ENCODE measurements around the gene TBX18. TPM values are rescaled to one million over a fixed set of nuclear protein-coding genes. Genes with fewer than 3 reads are reported as not detected.

TBX18 gene
- total and polyA plus RNA-seq, 9 of the 15 experiments (the other 6 are each of a cell fraction or from before 2014, with no cell fraction given), result 4.0 to 36.1 (median 20.7) TPM

DNA sequence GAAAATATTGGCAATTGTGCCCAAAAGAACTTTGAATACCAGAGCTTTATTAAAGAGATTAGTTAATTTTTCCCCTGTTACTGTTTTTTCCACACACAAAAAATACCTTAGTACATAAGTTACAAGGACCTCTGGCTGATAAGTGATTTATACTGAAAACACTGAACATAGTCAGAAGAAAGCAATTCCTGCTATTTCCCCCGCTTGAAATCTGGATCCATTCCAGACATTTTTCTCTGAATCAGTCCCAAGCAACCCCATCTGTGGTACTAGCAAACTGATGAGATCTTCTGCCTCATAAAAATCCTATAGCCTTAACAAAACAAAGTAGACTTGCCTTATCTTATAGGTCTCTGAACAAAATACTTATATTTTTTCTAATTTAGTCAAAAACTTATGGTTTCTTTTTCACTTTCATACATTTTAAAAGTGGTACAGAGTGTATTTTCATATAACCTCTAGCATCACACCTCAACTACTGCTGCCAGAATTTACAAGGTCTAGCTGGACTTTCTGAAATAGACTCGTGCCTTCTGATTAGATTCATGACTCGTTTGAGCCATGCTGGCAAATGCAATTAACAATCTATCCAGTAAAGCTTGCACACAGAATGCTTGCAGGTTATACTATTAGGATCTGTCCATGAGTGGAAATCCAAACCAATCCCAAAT is 111.9 kb downstream of the TBX18 start:
- H3K4me2 ChIP-seq (ENCODE audit: insufficient read depth, low read length), result no peak overlapping the region
- H3K9me1 ChIP-seq (ENCODE audit: control insufficient read depth, insufficient read depth, low read length), result no peaks in the 10 kb centered on the region
- no peaks in the 10 kb centered on the region for H3K36me3 ChIP-seq (ENCODE audit: control insufficient read depth, insufficient read depth, low read length)
- FAIRE-seq (no peak), ATAC-seq (no peak), DNase-seq (ENCODE audit: extremely low read depth in 1 of 4, low spot score in 3 of 4) (no peak)
- no peaks in the 10 kb centered on the region for H4K20me1 ChIP-seq (replicated peaks; ENCODE audit: control insufficient read depth, insufficient read depth, low read length)
- in situ Hi-C loops (cut with MboI), result no loop called here
- intact Hi-C loops (cut with micrococcal nuclease), result no loop called here
- POLR2A ChIA-PET, result no interaction called here
- no peak overlapping the region for H3K27ac ChIP-seq (ENCODE audit: extremely low read depth, low read depth, low read length)
- 0% methylated on average over 3 of the region's 3 CpGs for WGBS (ENCODE audit: insufficient coverage, low coverage, missing lambda C conversion rate)
- no peaks in the 10 kb centered on the region for H3K4me1 ChIP-seq (replicated peaks in 1 of 2; ENCODE audit: control insufficient read depth in 2 of 2, insufficient read depth in 2 of 2, low read length in 2 of 2)
- no peaks in the 10 kb centered on the region for H3K79me2 ChIP-seq (ENCODE audit: control insufficient read depth, insufficient read depth, low read length)
- H3K9me3 ChIP-seq (replicated peaks; ENCODE audit: control insufficient read depth, insufficient read depth, low read depth, low read length), result no peaks in the 10 kb centered on the region
- H2AFZ ChIP-seq (ENCODE audit: low read depth, low read length), result no peak overlapping the region
- H3K27me3 ChIP-seq (ENCODE audit: control insufficient read depth in 2 of 2, insufficient read depth in 2 of 2, low read length in 2 of 2), result no peaks in the 10 kb centered on the region; a peak in 1 of 5 replicates
- no TSS peak for BruUV-seq (replicated peaks)
- no peak overlapping the region for H3K4me3 ChIP-seq
- no peak overlapping the region for H3K9ac ChIP-seq (ENCODE audit: insufficient read depth in 1 of 2, low read depth in 2 of 2, low read length in 2 of 2)
- CTCF ChIA-PET (ENCODE audit: low intra/inter-chr PET ratio), result no interaction called here
- TF ChIP-seq U2AF1 (optimal IDR thresholded peaks at IDR 0.05; ENCODE audit: low read depth, low read length), result no peak
- no peak for TF ChIP-seq RAD51 (IDR thresholded peaks at IDR 0.05; ENCODE audit: borderline replicate concordance, low read depth)
- no peak for TF ChIP-seq ILF3 (IDR thresholded peaks at IDR 0.05; ENCODE audit: borderline replicate concordance)
- TF ChIP-seq U2AF2 (optimal IDR thresholded peaks at IDR 0.05; ENCODE audit: low read depth, low read length), result no peak
- TF ChIP-seq ETV5 (CRISPR knock-in tag; IDR thresholded peaks at IDR 0.05; ENCODE audit: low read depth), result no peak
- no peak for TF ChIP-seq ZNF717 (CRISPR knock-in tag; IDR thresholded peaks at IDR 0.05)
- no peak for TF ChIP-seq MGA (IDR thresholded peaks at IDR 0.05)
- TF ChIP-seq CEBPG (CRISPR knock-in tag; IDR thresholded peaks at IDR 0.05), result no peak
- TF ChIP-seq CEBPG (tag; conservative IDR thresholded peaks at IDR 0.05 in 1 of 2, IDR thresholded peaks at IDR 0.05 in 1 of 2), result no peak
- no peak for TF ChIP-seq PRPF4 (IDR thresholded peaks at IDR 0.05; ENCODE audit: insufficient read depth, low read depth, low read length, poor library complexity, severe bottlenecking)
- no peak for TF ChIP-seq CTBP1 (IDR thresholded peaks at IDR 0.05; ENCODE audit: borderline replicate concordance)
